Activated B cell treated with CpG ODN at 0.5 μM for 24 hours (primary cell): ENCODE data around the gene TIAM2. TPM values are rescaled to one million over a fixed set of nuclear protein-coding genes. Genes with fewer than 3 reads are reported as not detected.

ENCODE experiments used
- ATAC-seq: fragments of 200-7000 bp; cut with Tn5 transposase; one replicate; pipeline ENCODE4 v1.10.0; 2021; ENCODE audit warnings: low read depth, mild to moderate bottlenecking, moderate library complexity
- CTCF ChIA-PET: fragments of 350-600 bp; sonication (Branson Sonifier 250); formaldehyde crosslinking; loops from one replicate; lab custom pipeline; 2021; ENCODE audit warnings: antibody characterized with exemption; lab: Charles Lee
- POLR2A ChIA-PET: fragments of 350-600 bp; sonication (Branson Sonifier 250); formaldehyde crosslinking; loops from one replicate; lab custom pipeline; 2021; ENCODE audit warnings: antibody characterized with exemption; lab: Charles Lee
- DNase-seq: peaks from one replicate; pipeline ENCODE4 v3.0.0; 2022
- H3K27ac Mint-ChIP-seq: one replicate; pipeline ENCODE4 v1.8.0; 2020; ENCODE audit warnings: mixed read lengths
- H3K27me3 Mint-ChIP-seq: one replicate; pipeline ENCODE4 v1.8.0; 2021; ENCODE audit warnings: mixed read lengths
- H3K36me3 Mint-ChIP-seq: one replicate; pipeline ENCODE4 v1.8.0; 2021; ENCODE audit warnings: low read depth, mixed read lengths
- H3K4me1 Mint-ChIP-seq: one replicate; pipeline ENCODE4 v1.8.0; 2021; ENCODE audit warnings: mixed read lengths
- H3K4me3 Mint-ChIP-seq: one replicate; pipeline ENCODE4 v1.8.0; 2020; ENCODE audit warnings: mild to moderate bottlenecking, mixed read lengths
- H3K9me3 Mint-ChIP-seq: one replicate; pipeline ENCODE4 v1.8.0; 2020; ENCODE audit warnings: mixed read lengths
- CTCF ChIP-seq: fragments of 200-600 bp; IDR thresholded peaks from one replicate; pipeline ENCODE4 v1.8.0; 2022; ENCODE audit warnings: antibody characterized with exemption, mild to moderate bottlenecking
- intact Hi-C: fragments of 100-400 bp; cut with micrococcal nuclease; formaldehyde crosslinking; loops from one replicate; pipeline ENCODE4 v1.15.1; 2024
- total RNA-seq: library from RNA; stranded (reverse); gene quantifications from 2 replicates; pipeline ENCODE4 v1.2.3, GENCODE V29; 2022

Gene TIAM2
- total RNA-seq, 1 donor from 2014 or later = 13.0 TPM

GRCh38 chr6:155024391-155025027 is 29.4 kb downstream of the TIAM2 start:
- TF ChIP-seq CTCF = no peak
- Mint-ChIP-seq H3K27me3 (no peaks in the 10 kb centered on the region), H3K27ac (no peak overlapping the region), H3K9me3 (no peaks in the 10 kb centered on the region), H3K4me3 (no peak overlapping the region), H3K4me1 (no peaks in the 10 kb centered on the region), H3K36me3 (no peaks in the 10 kb centered on the region)
- intact Hi-C loops = loop anchor here (5.0 kb wide), 1 partner anchor 848 kb away; no protein-coding TSS in a partner anchor
- no peak for DNase-seq
- ChIA-PET CTCF (no interaction called here), POLR2A (no interaction called here)
- ATAC-seq = no peak

DNA sequence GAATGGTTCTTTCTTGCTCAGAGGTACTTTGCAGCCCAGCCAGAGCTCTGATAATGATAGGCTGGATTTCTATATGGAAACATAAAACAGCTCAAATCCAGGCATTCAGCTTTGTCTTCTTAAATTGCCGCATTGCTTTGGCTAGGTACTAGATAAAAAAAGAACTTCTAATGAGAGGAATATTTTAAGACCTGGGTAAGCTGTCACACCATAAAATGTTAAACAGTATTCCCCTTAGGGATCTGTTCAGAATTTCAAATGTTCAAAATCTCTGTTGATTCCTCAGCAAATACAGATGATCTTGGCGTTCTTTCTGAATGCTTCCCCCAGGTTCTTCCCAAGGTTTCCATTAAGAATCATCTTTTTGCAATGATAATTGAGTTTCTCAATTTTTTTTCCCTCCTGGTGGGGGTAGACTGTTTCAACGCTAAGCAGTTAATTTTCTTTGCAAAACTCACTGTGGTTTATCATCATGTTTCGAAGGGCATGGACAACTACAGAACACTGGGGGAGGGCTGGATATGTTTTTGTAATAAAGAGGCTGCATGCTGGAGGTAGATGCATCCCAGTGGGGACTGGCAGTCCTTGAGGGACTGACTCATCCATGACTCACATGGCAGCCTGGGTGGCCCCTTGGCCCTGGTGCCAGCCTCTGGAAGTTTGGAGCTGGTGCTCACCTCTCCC is 31.0 kb downstream of the TIAM2 start:
- no peaks in the 10 kb centered on the region for H3K27me3 Mint-ChIP-seq

DNA sequence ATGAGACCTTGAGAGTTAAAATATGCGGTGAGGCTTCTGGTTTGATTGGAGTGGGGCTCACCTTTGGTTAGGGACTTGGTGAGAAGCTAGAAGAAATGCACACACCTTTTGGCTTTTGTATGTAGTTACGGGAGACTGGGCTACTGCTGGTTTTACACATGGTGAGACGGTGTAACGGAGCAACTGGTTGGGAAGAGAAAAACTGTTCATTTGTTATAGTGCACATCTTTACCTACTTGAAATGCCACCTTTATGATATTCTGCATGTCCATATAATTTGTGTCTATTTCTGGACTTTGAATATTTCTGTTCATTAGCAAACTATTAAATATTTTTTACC is 31.6 kb downstream of the TIAM2 start:
- no peaks in the 10 kb centered on the region for H3K9me3 Mint-ChIP-seq
- no peak overlapping the region for H3K4me3 Mint-ChIP-seq
- POLR2A ChIA-PET = no interaction called here
- TF ChIP-seq CTCF = no peak
- H3K27me3 Mint-ChIP-seq = no peaks in the 10 kb centered on the region
- H3K27ac Mint-ChIP-seq = no peak overlapping the region
- CTCF ChIA-PET = no interaction called here
- DNase-seq (no peak), ATAC-seq (no peak)
- no peaks in the 10 kb centered on the region for H3K36me3 Mint-ChIP-seq
- H3K4me1 Mint-ChIP-seq = no peaks in the 10 kb centered on the region
- intact Hi-C loops = no loop called here

More for the DNA sequence above, 31.0 kb downstream of the TIAM2 start:
- TF ChIP-seq CTCF = no peak
- ATAC-seq (no peak), DNase-seq (no peak)
- Mint-ChIP-seq H3K27ac (no peak overlapping the region), H3K4me3 (no peak overlapping the region), H3K36me3 (no peaks in the 10 kb centered on the region), H3K9me3 (no peaks in the 10 kb centered on the region), H3K4me1 (no peaks in the 10 kb centered on the region)
- ChIA-PET CTCF (no interaction called here), POLR2A (no interaction called here)
- intact Hi-C loops = no loop called here

- Mint-ChIP-seq H3K4me3 (no peak overlapping the region), H3K36me3 (no peaks in the 10 kb centered on the region), H3K27me3 (no peaks in the 10 kb centered on the region), H3K27ac (no peak overlapping the region), H3K4me1 (no peaks in the 10 kb centered on the region), H3K9me3 (no peaks in the 10 kb centered on the region)
- intact Hi-C loops = no loop called here
- POLR2A ChIA-PET = no interaction called here
- no peak for TF ChIP-seq CTCF
- CTCF ChIA-PET = no interaction called here
- DNase-seq (no peak), ATAC-seq (no peak)
Measured at GRCh38 chr6:155030148-155030720, 35.1 kb downstream of the TIAM2 start.

DNA sequence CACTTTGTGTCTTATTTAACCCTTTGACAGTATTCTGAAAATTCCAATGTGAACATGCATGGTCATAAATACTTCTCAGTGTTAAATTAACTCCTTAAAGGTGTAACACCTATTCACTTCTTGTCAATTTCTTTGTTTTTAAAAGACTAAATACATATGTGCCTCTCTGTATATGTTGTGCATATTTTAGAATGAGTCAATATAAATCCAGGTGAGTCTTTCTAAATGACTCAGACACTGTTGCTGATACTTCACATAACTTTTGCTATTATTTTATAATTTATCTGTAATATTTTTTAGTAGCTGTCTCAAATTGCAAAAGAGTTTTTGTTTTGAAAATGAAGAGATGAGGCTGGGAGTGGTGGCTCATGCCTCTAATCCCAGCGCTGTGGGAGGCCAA is 36.0 kb downstream of the TIAM2 start:
- Mint-ChIP-seq H3K36me3 (no peaks in the 10 kb centered on the region), H3K4me3 (no peak overlapping the region)
- CTCF ChIA-PET = no interaction called here

More for the DNA sequence above, 36.0 kb downstream of the TIAM2 start:
- ATAC-seq = no peak
- no peak for DNase-seq
- Mint-ChIP-seq H3K9me3 (no peaks in the 10 kb centered on the region), H3K27me3 (no peaks in the 10 kb centered on the region), H3K27ac (no peak overlapping the region), H3K4me1 (no peaks in the 10 kb centered on the region)
- POLR2A ChIA-PET = no interaction called here
- intact Hi-C loops = no loop called here
- TF ChIP-seq CTCF = no peak
